Nephron progenitor cell (in vitro differentiated cells): ENCODE measurements around the gene TMEM253.

Experiments
- DNase-seq: peaks from one replicate; pipeline ENCODE4 v3.0.0; 2021
- H3K27ac Mint-ChIP-seq: 2 replicates; pipeline ENCODE4 v1.8.0; 2021; ENCODE audit warnings: mild to moderate bottlenecking, moderate library complexity, mixed read lengths
- H3K27me3 Mint-ChIP-seq: 2 replicates; pipeline ENCODE4 v1.8.0; 2021; ENCODE audit warnings: mild to moderate bottlenecking, low read depth, mixed read lengths; ENCODE audit not compliant: poor library complexity
- H3K36me3 Mint-ChIP-seq: 2 replicates; pipeline ENCODE4 v1.8.0; 2021; ENCODE audit warnings: low read depth, mixed read lengths
- H3K4me1 Mint-ChIP-seq: 2 replicates; pipeline ENCODE4 v1.8.0; 2021; ENCODE audit warnings: mixed read lengths
- H3K4me3 Mint-ChIP-seq: 2 replicates; pipeline ENCODE4 v1.8.0; 2021; ENCODE audit warnings: mild to moderate bottlenecking, moderate library complexity, mixed read lengths
- H3K9me3 Mint-ChIP-seq: 2 replicates; pipeline ENCODE4 v1.8.0; 2021; ENCODE audit warnings: mild to moderate bottlenecking, moderate library complexity, mixed read lengths
- CTCF ChIP-seq: fragments of 200-600 bp; sonication (generic); IDR thresholded peaks from 2 replicates; pipeline ENCODE4 v1.5.0; 2021; ENCODE audit warnings: antibody characterized with exemption

TMEM253 gene

DNA sequence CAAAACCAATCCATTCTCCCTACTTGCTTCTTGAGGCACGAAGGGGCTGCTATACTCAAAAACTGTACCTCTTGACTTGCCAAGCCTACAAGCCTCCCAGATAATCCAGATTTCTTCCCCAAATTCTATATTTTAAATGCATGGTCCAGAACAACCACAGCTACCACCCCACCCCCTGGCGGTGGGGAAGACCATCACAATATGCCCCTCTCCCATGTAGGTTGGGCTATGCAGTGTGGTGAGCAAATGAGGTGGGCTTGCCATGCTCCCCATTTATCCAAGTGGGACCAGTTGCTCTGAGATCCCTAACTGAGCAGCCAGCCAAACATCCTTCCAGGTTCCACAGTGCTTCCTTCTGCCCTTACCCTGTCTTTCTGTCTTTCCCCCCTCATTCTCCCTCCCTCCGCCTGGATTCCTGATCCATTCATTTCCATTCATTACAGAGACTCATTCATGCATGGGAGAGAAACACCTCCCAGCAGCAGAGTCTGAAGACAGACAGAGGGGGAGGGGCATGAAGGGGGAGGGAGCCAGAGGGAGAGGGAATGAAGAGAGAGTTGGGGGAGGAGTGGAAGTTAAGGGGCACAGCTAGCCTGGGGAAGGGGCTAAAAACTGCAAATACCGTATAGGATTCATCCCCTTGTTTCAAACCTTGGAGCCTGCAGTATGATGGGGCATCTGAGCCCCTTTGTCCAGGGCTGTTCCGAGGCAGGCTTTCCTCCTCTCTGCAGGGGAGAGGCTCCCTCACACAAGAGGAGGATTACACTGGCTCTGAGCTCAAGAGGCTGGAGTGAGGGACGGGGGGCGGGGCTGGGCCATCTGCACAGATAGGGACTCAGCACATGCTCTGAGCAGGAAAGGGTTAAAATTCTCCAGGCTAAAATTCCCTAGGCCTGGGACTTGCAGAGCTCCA lies 6.8 kb upstream of the TMEM253 start:
- peak overlapping the region; percentile 78 for H3K4me3 Mint-ChIP-seq
- no peaks in the 10 kb centered on the region for H3K9me3 Mint-ChIP-seq
- DNase-seq, result peak; percentile 74
- peak; percentile 42 for TF ChIP-seq CTCF
- H3K4me1 Mint-ChIP-seq, result peaks cover 66% of the 10 kb centered on the region
- H3K36me3 Mint-ChIP-seq, result peaks cover 35% of the 10 kb centered on the region
- H3K27ac Mint-ChIP-seq, result peak overlapping the region; percentile 71
- H3K27me3 Mint-ChIP-seq, result peaks cover 6% of the 10 kb centered on the region

DNA sequence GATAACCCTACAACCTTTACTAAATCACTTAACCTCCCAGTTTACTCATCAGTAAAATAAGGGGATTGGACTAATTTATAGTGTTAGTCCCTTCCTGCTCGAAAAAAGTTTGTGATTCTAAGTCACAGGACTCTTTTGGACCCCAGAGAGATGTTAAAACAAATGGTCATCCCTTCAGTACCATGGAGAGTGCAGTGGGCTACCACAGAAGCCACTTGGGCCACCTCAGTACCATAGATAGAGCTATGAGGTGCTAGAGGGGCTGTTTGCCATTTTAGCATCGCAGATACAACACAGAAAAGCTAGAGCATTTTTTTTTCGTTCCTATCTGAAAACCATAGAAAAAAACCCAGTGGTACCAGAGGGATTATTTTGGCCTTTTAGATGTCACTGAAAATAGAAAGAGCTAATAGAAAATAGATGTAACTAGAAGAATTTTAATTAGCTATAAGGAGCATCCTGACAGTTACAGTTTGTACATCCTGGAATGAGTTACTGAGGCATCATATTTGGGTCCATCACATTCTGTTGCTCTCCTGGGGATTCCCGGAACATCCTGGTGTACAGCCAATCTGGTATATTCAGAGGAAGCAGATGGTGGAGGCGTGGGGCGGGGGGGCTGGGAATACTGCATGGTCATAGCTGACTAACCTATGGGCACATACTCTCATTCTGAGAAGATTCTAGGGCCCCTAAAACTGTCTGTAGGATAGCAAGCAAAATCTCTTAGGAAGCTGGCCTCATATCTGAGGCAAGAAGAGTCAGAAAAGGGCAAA lies 5.2 kb upstream of the TMEM253 start:
- peaks cover 79% of the 10 kb centered on the region for H3K4me1 Mint-ChIP-seq
- peaks cover 27% of the 10 kb centered on the region for H3K36me3 Mint-ChIP-seq
- no peaks in the 10 kb centered on the region for H3K9me3 Mint-ChIP-seq
- peaks cover 3% of the 10 kb centered on the region for H3K27me3 Mint-ChIP-seq
- peak overlapping the region; percentile 90 for H3K4me3 Mint-ChIP-seq
- peak overlapping the region; percentile 78 for H3K27ac Mint-ChIP-seq
- DNase-seq, result peak; percentile 33
- TF ChIP-seq CTCF, result no peak

GRCh38 chr14:21096438-21096837 lies 4.4 kb upstream of the TMEM253 start:
- no peak for DNase-seq
- Mint-ChIP-seq H3K4me1 (peaks cover 82% of the 10 kb centered on the region), H3K27me3 (no peaks in the 10 kb centered on the region), H3K36me3 (peaks cover 21% of the 10 kb centered on the region), H3K27ac (no peak overlapping the region), H3K9me3 (no peaks in the 10 kb centered on the region), H3K4me3 (peak overlapping the region; percentile 90)
- no peak for TF ChIP-seq CTCF

DNA sequence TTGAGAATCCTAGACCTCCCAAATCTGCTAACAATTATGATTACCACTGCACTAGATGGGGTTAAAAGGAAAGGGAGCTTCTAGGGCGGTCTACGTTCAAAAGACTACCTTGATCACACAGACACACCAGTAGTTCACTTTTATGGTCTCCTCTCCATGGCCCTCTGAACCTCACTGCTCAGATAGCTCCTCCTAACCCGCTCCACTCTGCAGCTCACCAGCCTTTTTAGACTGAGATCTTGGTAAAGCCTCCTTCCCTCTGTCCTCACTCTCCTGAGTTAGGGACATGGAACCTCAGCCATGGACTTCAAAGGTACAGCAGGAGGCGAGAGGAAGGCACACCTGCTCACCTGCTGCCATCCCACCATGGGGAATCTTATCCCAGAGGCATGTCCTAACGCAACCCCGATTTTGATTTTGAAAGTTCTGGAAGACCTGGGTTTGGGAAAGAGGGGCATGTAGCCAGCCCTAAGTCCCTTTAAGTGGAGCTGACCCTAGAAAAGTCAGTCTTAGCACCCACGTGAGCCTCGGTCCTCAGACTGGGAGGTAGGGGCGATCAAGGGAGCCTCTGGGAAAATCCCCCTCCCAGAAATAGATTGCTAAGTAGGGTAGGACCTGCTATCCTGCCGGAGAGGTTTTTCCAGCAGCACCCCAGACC lies 3.8 kb upstream of the TMEM253 start:
- Mint-ChIP-seq H3K4me3 (peak overlapping the region; percentile 90), H3K27me3 (no peaks in the 10 kb centered on the region), H3K36me3 (peaks cover 17% of the 10 kb centered on the region), H3K27ac (peak overlapping the region; percentile 63), H3K9me3 (no peaks in the 10 kb centered on the region), H3K4me1 (peaks cover 85% of the 10 kb centered on the region)
- TF ChIP-seq CTCF, result no peak
- no peak for DNase-seq

DNA sequence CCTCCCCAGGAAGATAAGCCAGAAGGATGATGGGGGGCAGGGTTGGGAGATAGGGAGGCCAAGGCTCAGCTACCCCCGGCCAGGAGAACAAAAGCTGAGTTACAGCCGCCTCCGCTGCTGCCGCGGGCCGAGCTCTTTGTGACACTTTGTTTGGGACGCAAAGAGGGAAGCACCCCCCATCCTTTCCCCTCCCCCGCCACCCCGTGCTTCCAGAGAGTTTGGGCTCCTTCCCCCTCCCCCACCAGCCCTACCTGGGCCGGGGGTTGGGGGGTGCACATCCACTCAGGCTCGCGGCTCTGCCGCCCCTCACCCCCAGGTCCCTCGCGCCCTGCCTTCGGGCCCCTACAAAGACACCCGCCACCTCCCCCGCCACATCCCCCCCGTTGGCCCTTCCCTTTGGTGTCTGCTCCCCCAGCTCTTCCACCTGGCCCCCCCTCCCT lies 3.2 kb upstream of the TMEM253 start:
- no peak for TF ChIP-seq CTCF
- H3K4me1 Mint-ChIP-seq, result peaks cover 86% of the 10 kb centered on the region
- H3K4me3 Mint-ChIP-seq, result peak overlapping the region; percentile 90
- H3K36me3 Mint-ChIP-seq, result peaks cover 13% of the 10 kb centered on the region
- no peaks in the 10 kb centered on the region for H3K27me3 Mint-ChIP-seq
- no peaks in the 10 kb centered on the region for H3K9me3 Mint-ChIP-seq
- H3K27ac Mint-ChIP-seq, result peak overlapping the region; percentile 63
- peak; percentile 52 for DNase-seq
